ENCODE results near the gene TNS3. TPM values are rescaled to one million over a fixed set of nuclear protein-coding genes. Genes with fewer than 3 reads are reported as not detected.
A peak's percentile ranks its signal among the peaks of the same experiment; 100 is the strongest.

TNS3 gene
- polyA plus RNA-seq, 3 donors, result 5.2 to 30.3 (median 7.9) TPM

- Histone ChIP-seq H3K9me3 (replicated peaks in 1 of 2; ENCODE audit: control insufficient read depth in 1 of 2, insufficient read depth in 1 of 2, low read length in 2 of 2) (peaks cover 9 to 12% of the 10 kb centered on the region in 2 donors), H3K4me1 (ENCODE audit: control insufficient read depth in 1 of 2, insufficient read depth in 2 of 2, low read length in 2 of 2) (peaks cover 29 to 31% of the 10 kb centered on the region in 2 donors), H3K9ac (ENCODE audit: insufficient read depth, low read length, poor library complexity, severe bottlenecking) (no peak overlapping the region), H2AFZ (ENCODE audit: insufficient read depth, low read depth, low read length, poor library complexity, severe bottlenecking) (no peak overlapping the region), H3K79me2 (ENCODE audit: insufficient read depth, low read length) (no peaks in the 10 kb centered on the region), H3K27ac (ENCODE audit: low read depth in 1 of 2, low read length in 2 of 2) (peak overlapping the region in 1 of 2 donors; percentile 64), H3K36me3 (replicated peaks in 1 of 2; ENCODE audit: control insufficient read depth in 1 of 2, insufficient read depth in 2 of 2, low read length in 2 of 2) (no peaks in the 10 kb centered on the region), H3K4me2 (replicated peaks; ENCODE audit: extremely low read depth, low read length, poor library complexity, severe bottlenecking) (no peak overlapping the region), H3K27me3 (ENCODE audit: control insufficient read depth in 2 of 2, insufficient read depth in 2 of 2, low read length in 2 of 2) (no peaks in the 10 kb centered on the region), H3K4me3 (replicated peaks in 1 of 3; ENCODE audit: low read depth in 2 of 3, low read length in 3 of 3) (no peak overlapping the region), H4K20me1 (ENCODE audit: insufficient read depth, low read length) (no peaks in the 10 kb centered on the region)
- intact Hi-C loops (cut with micrococcal nuclease), result loop anchor here in 1 of 2 donors (5.0 kb wide), 1 partner anchor 70 kb away; no protein-coding TSS in a partner anchor
- Mint-ChIP-seq H3K27me3 (ENCODE audit: low read depth in 3 of 3) (peaks cover 0 to 6% (median 2%) of the 10 kb centered on the region in 3 donors), H3K4me3 (no peak overlapping the region), H3K36me3 (peaks cover 0 to 5% of the 10 kb centered on the region in 2 donors), H3K27ac (peak overlapping the region in 3 of 7 donors; percentile 60 to 93 (median 76)), H3K9me3 (peaks cover 6 to 21% (median 15%) of the 10 kb centered on the region in 7 donors), H3K4me1 (peaks cover 44% of the 10 kb centered on the region)
- 89% methylated on average over 4 of the region's 7 CpGs for WGBS (ENCODE audit: insufficient coverage)
- peak in 1 of 3 donors; percentile 38 for DNase-seq
- TF ChIP-seq CTCF (IDR thresholded peaks at IDR 0.05), result no peak
These were observed 20.5 kb upstream of the TNS3 start for GRCh38 chr7:47602272-47603004.

- H3K4me3 ChIP-seq (replicated peaks in 1 of 3; ENCODE audit: low read depth in 2 of 3, low read length in 3 of 3), result no peak overlapping the region
- H2AFZ ChIP-seq (ENCODE audit: insufficient read depth, low read depth, low read length, poor library complexity, severe bottlenecking), result no peak overlapping the region
- peaks cover 0 to 5% of the 10 kb centered on the region in 2 donors for H3K36me3 Mint-ChIP-seq
- peaks cover 0 to 6% (median 2%) of the 10 kb centered on the region in 3 donors for H3K27me3 Mint-ChIP-seq (ENCODE audit: low read depth in 3 of 3)
- H3K27ac ChIP-seq (ENCODE audit: low read depth in 1 of 2, low read length in 2 of 2), result peak overlapping the region in 1 of 2 donors; percentile 64
- no peak overlapping the region for H3K4me3 Mint-ChIP-seq
- intact Hi-C loops (cut with micrococcal nuclease), result loop anchor here in 1 of 2 donors (2.0 to 5.0 kb wide), 2 partner anchors 31 to 70 kb away; no protein-coding TSS in a partner anchor
- H4K20me1 ChIP-seq (ENCODE audit: insufficient read depth, low read length), result no peaks in the 10 kb centered on the region
- H3K27me3 ChIP-seq (ENCODE audit: control insufficient read depth in 2 of 2, insufficient read depth in 2 of 2, low read length in 2 of 2), result no peaks in the 10 kb centered on the region
- H3K27ac Mint-ChIP-seq, result peak overlapping the region; percentile 20 to 93 (median 78)
- H3K79me2 ChIP-seq (ENCODE audit: insufficient read depth, low read length), result no peaks in the 10 kb centered on the region
- DNase-seq, result no peak
- 73% methylated on average over 2 of the region's 2 CpGs for WGBS (ENCODE audit: insufficient coverage)
- H3K9ac ChIP-seq (ENCODE audit: insufficient read depth, low read length, poor library complexity, severe bottlenecking), result no peak overlapping the region
- H3K36me3 ChIP-seq (replicated peaks in 1 of 2; ENCODE audit: control insufficient read depth in 1 of 2, insufficient read depth in 2 of 2, low read length in 2 of 2), result no peaks in the 10 kb centered on the region
- H3K4me1 ChIP-seq (ENCODE audit: control insufficient read depth in 1 of 2, insufficient read depth in 2 of 2, low read length in 2 of 2), result peaks cover 29 to 31% of the 10 kb centered on the region in 2 donors
- peaks cover 14 to 18% of the 10 kb centered on the region in 2 donors for H3K9me3 ChIP-seq (replicated peaks in 1 of 2; ENCODE audit: control insufficient read depth in 1 of 2, insufficient read depth in 1 of 2, low read length in 2 of 2)
- peaks cover 42% of the 10 kb centered on the region for H3K4me1 Mint-ChIP-seq
- no peak for TF ChIP-seq CTCF (IDR thresholded peaks at IDR 0.05)
- H3K4me2 ChIP-seq (replicated peaks; ENCODE audit: extremely low read depth, low read length, poor library complexity, severe bottlenecking), result no peak overlapping the region
- peaks cover 12 to 27% (median 21%) of the 10 kb centered on the region in 7 donors for H3K9me3 Mint-ChIP-seq
These were observed 20.0 kb upstream of the TNS3 start for GRCh38 chr7:47601881-47602249.

Measured in CD14-positive monocyte (primary cell).